Left lung (tissue), 10 donors: ENCODE data around the gene RBM6. TPM values are rescaled to one million over a fixed set of nuclear protein-coding genes. Genes with fewer than 3 reads are reported as not detected.

Experiments
- ATAC-seq: fragments of 200-7000 bp; cut with Tn5 transposase; one replicate; pipeline ENCODE4 v1.9.1; 2020; ENCODE audit warnings: moderate library complexity
- DNase-seq, 4 donors: peaks; one replicate each; pipeline ENCODE4 v3.0.0-alpha.2; 2013 to 2020
- H3K27ac ChIP-seq, 2 donors: fragments of 200-600 bp; sonication (generic) in 1 of 2; one replicate each; pipeline versions ENCODE4 v1.5.0 to v1.8.0; 2020 to 2021
- H3K27me3 ChIP-seq, 2 donors: fragments of 200-600 bp; sonication (generic) in 1 of 2; one replicate each; pipeline versions ENCODE4 v1.5.0 to v1.8.0; 2020 to 2021
- H3K36me3 ChIP-seq, 2 donors: fragments of 200-600 bp; sonication (generic) in 1 of 2; one replicate each; pipeline versions ENCODE4 v1.5.0 to v1.8.0; 2020 to 2021
- H3K4me1 ChIP-seq, 2 donors: fragments of 200-600 bp; one replicate each; pipeline ENCODE4 v1.8.0; 2021
- H3K4me3 ChIP-seq, 2 donors: fragments of 200-600 bp; sonication (generic) in 1 of 2; one replicate each; pipeline versions ENCODE4 v1.5.0 to v1.8.0; 2020 to 2021; ENCODE audit warnings: mild to moderate bottlenecking in 1 of 2
- H3K9me3 ChIP-seq, 2 donors: fragments of 200-600 bp; sonication (generic) in 1 of 2; one replicate each; pipeline versions ENCODE4 v1.5.0 to v1.8.0; 2020 to 2021
- intact Hi-C, 2 donors: fragments of 100-400 bp; cut with DNase I; formaldehyde crosslinking; loops; one replicate each; pipeline versions ENCODE4 v1.11.2 to v1.14.2; 2022
- polyA plus RNA-seq, 6 donors: library from polyadenylated mRNA; unstranded; fragments of 120-200 nt; gene quantifications; one replicate each; pipeline ENCODE4 v1.2.1, GENCODE V29; 2013; ENCODE audit not compliant: insufficient read length in 6 of 6
- total RNA-seq, 2 donors: library from RNA; stranded (reverse); fragmentation: NEBNext Ultra II Directional; extraction: Animal tissue kit (Norgen Biotek cat#: 25700); gene quantifications; one replicate each; pipeline ENCODE4 v1.2.1, GENCODE V29; 2021
- TF ChIP-seq, protein P1 (sequence below), 2 donors: fragments of 200-600 bp; sonication (generic) in 1 of 2; IDR thresholded peaks; one replicate each; pipeline versions ENCODE4 v1.5.0 to v1.8.0; 2021; ENCODE audit warnings: antibody characterized with exemption in 2 of 2
- donor health status: DM: no; HTN: yes; CAD: no.
- donor health status: DM: no; HTN: no; CAD: no.

Gene RBM6
- total and polyA plus RNA-seq, 8 donors = 59.6 to 232 (median 168) TPM

DNA sequence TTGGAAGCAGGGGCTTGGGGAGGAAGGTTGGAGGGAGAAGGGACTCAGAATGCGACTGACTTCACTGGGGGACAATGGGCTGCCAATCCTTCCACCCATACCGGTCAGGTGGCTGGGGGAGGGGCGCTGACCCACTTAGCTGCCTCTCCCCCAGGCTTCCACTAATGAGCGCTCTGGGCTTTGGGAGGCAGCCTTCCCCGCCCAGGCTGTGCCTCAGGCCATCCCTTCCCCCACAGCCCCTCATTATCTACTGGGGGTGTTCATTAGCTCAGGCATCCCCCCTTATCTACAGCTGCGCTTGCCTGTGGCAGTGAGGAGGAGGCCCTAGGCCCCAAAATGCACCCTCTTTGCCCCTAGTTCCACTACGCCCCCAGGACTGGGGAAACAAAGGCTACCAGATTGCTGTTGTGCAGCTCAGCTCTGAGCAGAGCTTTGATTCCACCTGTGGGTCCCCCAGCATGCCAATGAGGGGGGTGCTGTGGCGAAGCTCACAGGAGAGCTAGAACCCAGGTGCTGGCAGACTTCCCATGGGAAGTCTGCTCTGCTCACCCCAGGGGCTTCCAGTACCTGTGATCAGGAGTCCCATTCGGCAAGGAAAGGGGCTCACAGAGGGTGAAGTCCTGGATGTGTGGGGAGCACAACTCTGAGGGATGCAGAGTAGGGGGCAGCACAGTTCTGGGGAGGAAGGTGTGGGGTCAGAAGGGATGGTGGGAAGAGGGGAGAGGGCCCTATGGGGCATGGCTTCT lies 185.8 kb downstream of the RBM6 start:
- peak in 2 of 4 donors; percentile 13 to 50 for DNase-seq
- Histone ChIP-seq H3K4me1 (peaks cover 10 to 14% of the 10 kb centered on the region in 2 donors), H3K9me3 (no peaks in the 10 kb centered on the region), H3K27ac (no peak overlapping the region), H3K36me3 (peaks cover 0 to 16% of the 10 kb centered on the region in 2 donors), H3K4me3 (no peak overlapping the region), H3K27me3 (no peaks in the 10 kb centered on the region)
- no peak for ATAC-seq
- TF ChIP-seq, protein P1, sequence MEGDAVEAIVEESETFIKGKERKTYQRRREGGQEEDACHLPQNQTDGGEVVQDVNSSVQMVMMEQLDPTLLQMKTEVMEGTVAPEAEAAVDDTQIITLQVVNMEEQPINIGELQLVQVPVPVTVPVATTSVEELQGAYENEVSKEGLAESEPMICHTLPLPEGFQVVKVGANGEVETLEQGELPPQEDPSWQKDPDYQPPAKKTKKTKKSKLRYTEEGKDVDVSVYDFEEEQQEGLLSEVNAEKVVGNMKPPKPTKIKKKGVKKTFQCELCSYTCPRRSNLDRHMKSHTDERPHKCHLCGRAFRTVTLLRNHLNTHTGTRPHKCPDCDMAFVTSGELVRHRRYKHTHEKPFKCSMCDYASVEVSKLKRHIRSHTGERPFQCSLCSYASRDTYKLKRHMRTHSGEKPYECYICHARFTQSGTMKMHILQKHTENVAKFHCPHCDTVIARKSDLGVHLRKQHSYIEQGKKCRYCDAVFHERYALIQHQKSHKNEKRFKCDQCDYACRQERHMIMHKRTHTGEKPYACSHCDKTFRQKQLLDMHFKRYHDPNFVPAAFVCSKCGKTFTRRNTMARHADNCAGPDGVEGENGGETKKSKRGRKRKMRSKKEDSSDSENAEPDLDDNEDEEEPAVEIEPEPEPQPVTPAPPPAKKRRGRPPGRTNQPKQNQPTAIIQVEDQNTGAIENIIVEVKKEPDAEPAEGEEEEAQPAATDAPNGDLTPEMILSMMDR (IDR thresholded peaks at IDR 0.05) = no peak
- intact Hi-C loops = loop anchor here in 1 of 2 donors (5.0 kb wide), 1 partner anchor 62 kb away; no protein-coding TSS in a partner anchor

DNA sequence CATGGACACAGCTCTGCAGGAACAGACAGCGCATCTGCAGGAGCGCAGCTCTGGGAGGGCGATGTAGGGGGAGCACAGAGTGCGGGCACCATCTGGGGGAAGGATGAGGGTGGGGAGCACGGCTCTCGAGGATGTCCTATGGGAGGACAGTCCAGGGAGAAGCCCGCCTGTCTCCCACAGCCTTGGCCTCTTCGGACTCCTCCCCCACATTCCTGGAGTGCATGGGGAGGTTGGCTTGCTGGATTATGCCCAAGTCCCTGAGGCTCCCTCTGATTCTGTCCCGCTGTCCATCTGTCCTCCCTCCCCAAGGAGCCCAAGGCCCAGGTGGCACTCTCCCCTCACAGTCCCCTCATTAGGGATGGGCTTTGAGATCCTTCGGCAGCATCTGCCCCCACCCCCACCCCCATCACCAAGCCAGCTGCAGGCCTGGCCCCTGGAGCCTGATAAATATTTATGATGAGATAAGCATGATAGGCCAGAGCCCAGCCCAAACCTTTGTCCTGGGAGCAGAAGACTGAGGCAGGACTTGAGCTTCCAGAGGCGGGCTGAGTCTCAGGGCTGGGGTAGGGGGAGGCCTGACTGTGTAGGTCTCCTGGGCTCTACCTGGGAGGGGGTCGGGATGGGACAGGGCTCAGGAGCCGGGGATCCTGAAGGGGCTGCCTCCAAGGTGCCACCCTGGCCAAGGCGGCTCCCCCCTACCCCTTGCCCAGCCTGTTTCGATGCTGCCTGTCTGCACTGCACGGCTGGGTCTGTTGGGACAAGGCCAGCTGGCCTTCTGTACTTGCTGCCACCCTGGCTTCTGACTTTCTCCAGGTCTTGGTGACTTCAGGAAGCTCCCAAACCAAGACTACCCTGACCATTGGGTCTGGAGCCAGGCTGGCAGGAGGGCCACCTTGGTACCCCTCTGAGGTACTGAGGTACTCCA lies 186.6 kb downstream of the RBM6 start:
- H3K27ac ChIP-seq = no peak overlapping the region
- no peaks in the 10 kb centered on the region for H3K9me3 ChIP-seq
- no peak overlapping the region for H3K4me3 ChIP-seq
- TF ChIP-seq, protein P1 (IDR thresholded peaks at IDR 0.05) = no peak
- peak in 2 of 4 donors; percentile 47 to 62 for DNase-seq
- ATAC-seq = no peak
- intact Hi-C loops = loop anchor here in 1 of 2 donors (5.0 kb wide), 1 partner anchor 61 kb away; no protein-coding TSS in a partner anchor
- peaks cover 10 to 14% of the 10 kb centered on the region in 2 donors for H3K4me1 ChIP-seq
- peaks cover 0 to 9% of the 10 kb centered on the region in 2 donors for H3K36me3 ChIP-seq
- no peaks in the 10 kb centered on the region for H3K27me3 ChIP-seq

Other genes starting within 250 kb of the RBM6 start
- under 1 TPM in 1 of 2 donors, not detected in 1; 0.47 TPM for gene AMIGO3, start 220.5 kb upstream of the RBM6 start, total RNA-seq
- 1 to 10 TPM in 5 of 6 donors, under 1 TPM in 1; 0.54 to 2.4 (median 1.9) TPM for gene AMIGO3, start 220.5 kb upstream of the RBM6 start, polyA plus RNA-seq
- 10 to 100 TPM; 41.0 to 69.5 TPM for gene GMPPB, start 216.2 kb upstream of the RBM6 start, total RNA-seq
- gene GMPPB, start 216.2 kb upstream of the RBM6 start, polyA plus RNA-seq = 10 to 100 TPM; 11.0 to 19.8 (median 12.6) TPM
- gene IP6K1, start 153.6 kb upstream of the RBM6 start, total RNA-seq = 10 to 100 TPM; 42.1 to 42.7 TPM
- 10 to 100 TPM; 31.8 to 51.2 (median 47.3) TPM for gene IP6K1, start 153.6 kb upstream of the RBM6 start, polyA plus RNA-seq
- 1 to 10 TPM in 1 of 2 donors, under 1 TPM in 1; 0.20 to 6.1 TPM for gene CDHR4, start 140.3 kb upstream of the RBM6 start, total RNA-seq
- gene CDHR4, start 140.3 kb upstream of the RBM6 start, polyA plus RNA-seq = 1 to 10 TPM in 5 of 6 donors, under 1 TPM in 1; 0.56 to 6.5 (median 3.8) TPM
- gene INKA1, start 136.9 kb upstream of the RBM6 start, total RNA-seq = 1 to 10 TPM; 3.7 to 6.3 TPM
- gene INKA1, start 136.9 kb upstream of the RBM6 start, polyA plus RNA-seq = 10 to 100 TPM; 10.4 to 18.9 (median 15.8) TPM
- gene UBA7, start 126.2 kb upstream of the RBM6 start, total RNA-seq = 100 to 1,000 TPM in 1 of 2 donors, 10 to 100 TPM in 1; 97.4 to 121 TPM
- 10 to 100 TPM; 60.9 to 97.6 (median 75.9) TPM for gene UBA7, start 126.2 kb upstream of the RBM6 start, polyA plus RNA-seq
- 1 to 10 TPM; 2.4 to 2.5 TPM for gene TRAIP, start 83.6 kb upstream of the RBM6 start, total RNA-seq
- 10 to 100 TPM; 10.1 to 15.1 (median 12.9) TPM for gene TRAIP, start 83.6 kb upstream of the RBM6 start, polyA plus RNA-seq
- gene CAMKV, start 70.2 kb upstream of the RBM6 start, total RNA-seq = not detected
- under 1 TPM in 3 of 6 donors, not detected in 3; 0.14 to 0.21 (median 0.14) TPM for gene CAMKV, start 70.2 kb upstream of the RBM6 start, polyA plus RNA-seq
- 10 to 100 TPM; 51.1 to 54.7 TPM for gene MST1R, start 36.3 kb upstream of the RBM6 start, total RNA-seq
- 10 to 100 TPM in 1 of 6 donors, 1 to 10 TPM in 5; 6.0 to 10.0 (median 7.9) TPM for gene MST1R, start 36.3 kb upstream of the RBM6 start, polyA plus RNA-seq
- 10 to 100 TPM; 13.9 to 15.6 TPM for gene MON1A, start 10.3 kb upstream of the RBM6 start, total RNA-seq
- gene MON1A, start 10.3 kb upstream of the RBM6 start, polyA plus RNA-seq = 10 to 100 TPM in 5 of 6 donors, 1 to 10 TPM in 1; 8.5 to 15.0 (median 11.8) TPM
- 100 to 1,000 TPM; 117 to 129 TPM for gene RBM5, start 148.8 kb downstream of the RBM6 start, total RNA-seq
- gene RBM5, start 148.8 kb downstream of the RBM6 start, polyA plus RNA-seq = 100 to 1,000 TPM; 367 to 525 (median 425) TPM
- gene SEMA3F, start 215.2 kb downstream of the RBM6 start, total RNA-seq = 10 to 100 TPM; 26.0 to 56.2 TPM
- 10 to 100 TPM; 43.4 to 52.0 (median 46.7) TPM for gene SEMA3F, start 215.2 kb downstream of the RBM6 start, polyA plus RNA-seq